ENCODE results near the gene ATP11A.

The ATP11A gene

GRCh38 chr13:112929783-112930055 is 239.9 kb downstream of the ATP11A start:
- H4K20me1 ChIP-seq (ENCODE audit: insufficient read depth): no peaks in the 10 kb centered on the region
- no peak overlapping the region for H3K4me3 ChIP-seq (IDR thresholded peaks at IDR 0.05; ENCODE audit: insufficient read depth, low read depth, low read length)
- H3K36me3 ChIP-seq (ENCODE audit: insufficient read depth): no peaks in the 10 kb centered on the region
- H3K79me2 ChIP-seq (ENCODE audit: insufficient read depth, low read depth): no peaks in the 10 kb centered on the region
- no peaks in the 10 kb centered on the region for H3K4me1 ChIP-seq (ENCODE audit: low read depth, poor library complexity, severe bottlenecking)
- no peak overlapping the region for H2AFZ ChIP-seq (ENCODE audit: low read depth)
- H3K27me3 ChIP-seq (ENCODE audit: insufficient read depth, low read depth): no peaks in the 10 kb centered on the region
- H3K4me2 ChIP-seq: no peak overlapping the region
- H3K27ac ChIP-seq: no peak overlapping the region
- H3K9ac ChIP-seq: no peak overlapping the region
- TF ChIP-seq CTCF (conservative IDR thresholded peaks at IDR 0.05; ENCODE audit: low read depth, low read length): no peak

- H3K4me1 ChIP-seq (ENCODE audit: low read depth, poor library complexity, severe bottlenecking): no peaks in the 10 kb centered on the region
- H3K27me3 ChIP-seq (ENCODE audit: insufficient read depth, low read depth): no peaks in the 10 kb centered on the region
- no peaks in the 10 kb centered on the region for H3K79me2 ChIP-seq (ENCODE audit: insufficient read depth, low read depth)
- no peak overlapping the region; the same call in 1 of the 2 replicates for H3K4me2 ChIP-seq
- H3K4me3 ChIP-seq (IDR thresholded peaks at IDR 0.05; ENCODE audit: insufficient read depth, low read depth, low read length): no peak overlapping the region
- no peak overlapping the region for H3K27ac ChIP-seq
- H2AFZ ChIP-seq (ENCODE audit: low read depth): peak overlapping the region; percentile 50; the same call in 1 of the 2 replicates
- H3K36me3 ChIP-seq (ENCODE audit: insufficient read depth): no peaks in the 10 kb centered on the region
- no peak overlapping the region for H3K9ac ChIP-seq
- no peak for TF ChIP-seq CTCF (conservative IDR thresholded peaks at IDR 0.05; ENCODE audit: low read depth, low read length)
- no peaks in the 10 kb centered on the region for H4K20me1 ChIP-seq (ENCODE audit: insufficient read depth)
These were observed 240.4 kb downstream of the ATP11A start for GRCh38 chr13:112930192-112930591.

- no peaks in the 10 kb centered on the region for H3K36me3 ChIP-seq (ENCODE audit: insufficient read depth)
- H2AFZ ChIP-seq (ENCODE audit: low read depth): peak overlapping the region; percentile 50; the same call in 1 of the 2 replicates
- no peaks in the 10 kb centered on the region for H3K27me3 ChIP-seq (ENCODE audit: insufficient read depth, low read depth)
- TF ChIP-seq CTCF (conservative IDR thresholded peaks at IDR 0.05; ENCODE audit: low read depth, low read length): peak; percentile 61
- H3K4me2 ChIP-seq: peak overlapping the region; percentile 82
- H3K9ac ChIP-seq: no peak overlapping the region
- no peaks in the 10 kb centered on the region for H4K20me1 ChIP-seq (ENCODE audit: insufficient read depth)
- no peaks in the 10 kb centered on the region for H3K79me2 ChIP-seq (ENCODE audit: insufficient read depth, low read depth)
- H3K27ac ChIP-seq: peak overlapping the region; percentile 3; the same call in 1 of the 2 replicates
- H3K4me3 ChIP-seq (IDR thresholded peaks at IDR 0.05; ENCODE audit: insufficient read depth, low read depth, low read length): no peak overlapping the region
- no peaks in the 10 kb centered on the region for H3K4me1 ChIP-seq (ENCODE audit: low read depth, poor library complexity, severe bottlenecking)
These were observed 241.4 kb downstream of the ATP11A start for GRCh38 chr13:112931028-112931934.

GRCh38 chr13:112932971-112933370 is 243.1 kb downstream of the ATP11A start:
- H3K27me3 ChIP-seq (ENCODE audit: insufficient read depth, low read depth): no peaks in the 10 kb centered on the region
- no peak overlapping the region for H2AFZ ChIP-seq (ENCODE audit: low read depth)
- H4K20me1 ChIP-seq (ENCODE audit: insufficient read depth): no peaks in the 10 kb centered on the region
- H3K79me2 ChIP-seq (ENCODE audit: insufficient read depth, low read depth): no peaks in the 10 kb centered on the region
- no peak overlapping the region for H3K4me2 ChIP-seq
- H3K27ac ChIP-seq: no peak overlapping the region
- no peak overlapping the region for H3K9ac ChIP-seq
- no peaks in the 10 kb centered on the region for H3K4me1 ChIP-seq (ENCODE audit: low read depth, poor library complexity, severe bottlenecking)
- H3K36me3 ChIP-seq (ENCODE audit: insufficient read depth): no peaks in the 10 kb centered on the region
- no peak for TF ChIP-seq CTCF (conservative IDR thresholded peaks at IDR 0.05; ENCODE audit: low read depth, low read length)
- H3K4me3 ChIP-seq (IDR thresholded peaks at IDR 0.05; ENCODE audit: insufficient read depth, low read depth, low read length): no peak overlapping the region
